CD4-positive, alpha-beta T cell treated with Interleukin-12 subunit alpha and Interleukin-12 subunit beta, for 1 hour (primary cell): ENCODE results near the gene BMP5.

Source experiments
- DNase-seq: peaks from one replicate; pipeline ENCODE4 v3.0.0-alpha.2; 2020

BMP5 gene

GRCh38 chr6:55705451-55706440 lies 169.6 kb downstream of the BMP5 start:
- DNase-seq, result no peak

DNA sequence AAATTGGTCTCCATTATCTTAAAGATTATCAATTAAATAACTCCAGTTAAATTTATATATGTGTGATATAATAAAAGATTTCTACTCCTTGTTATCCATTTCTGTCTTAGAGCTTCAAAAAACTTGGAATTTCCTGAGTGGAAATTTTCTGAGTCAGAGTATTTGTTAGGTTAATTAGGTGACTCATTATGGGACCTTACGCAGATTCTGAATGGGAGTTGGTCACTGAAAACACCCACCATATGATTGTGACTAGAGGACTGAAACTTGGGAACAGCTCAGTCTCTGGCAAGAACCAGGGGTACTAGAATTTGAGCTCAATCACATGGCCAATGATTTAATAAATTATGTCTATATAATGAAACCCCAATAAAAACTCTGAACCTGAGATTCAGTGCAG lies 171.0 kb downstream of the BMP5 start:
- DNase-seq, result no peak
